NCI-H1417 treated with DMSO at 0.1 percent for 48 hours (cell line): ENCODE data around the gene GPR137.

Experiments
- DNase-seq: peaks from one replicate; lab custom pipeline; 2025; lab: John Stamatoyannopoulos, UW

Gene GPR137

GRCh38 chr11:64249563-64250414, 35.9 kb upstream of the GPR137 start:
- no peak for DNase-seq

- no peak for DNase-seq
Measured at GRCh38 chr11:64250415-64251015, 35.1 kb upstream of the GPR137 start.

- DNase-seq = no peak
Measured at GRCh38 chr11:64251016-64251752, 34.5 kb upstream of the GPR137 start, which contains the start of gene PLCB3. TSS of gene PLCB3 (plus strand) at chr11:64251530. CDS start at chr11:64251650, 120 bp downstream.

GRCh38 chr11:64251753-64252002, 34.0 kb upstream of the GPR137 start:
- DNase-seq = no peak

- no peak for DNase-seq
Measured at GRCh38 chr11:64252003-64252872, 33.4 kb upstream of the GPR137 start.

GRCh38 chr11:64253043-64253442, 32.6 kb upstream of the GPR137 start:
- no peak for DNase-seq

- DNase-seq = no peak
Measured at GRCh38 chr11:64253481-64253880, 32.2 kb upstream of the GPR137 start.

- DNase-seq = no peak
Measured at GRCh38 chr11:64254326-64254725, 31.3 kb upstream of the GPR137 start.

- DNase-seq = no peak
Measured at GRCh38 chr11:64255135-64256128, 30.2 kb upstream of the GPR137 start.

GRCh38 chr11:64256300-64256699, 29.3 kb upstream of the GPR137 start:
- no peak for DNase-seq

- DNase-seq = no peak
Measured at GRCh38 chr11:64258356-64258755, 27.3 kb upstream of the GPR137 start.

- DNase-seq = no peak
Measured at GRCh38 chr11:64258946-64259532, 26.6 kb upstream of the GPR137 start.

GRCh38 chr11:64259533-64260067, 26.0 kb upstream of the GPR137 start:
- DNase-seq = no peak

- DNase-seq = no peak
Measured at GRCh38 chr11:64260147-64260708, 25.4 kb upstream of the GPR137 start.

GRCh38 chr11:64261556-64262080, 24.0 kb upstream of the GPR137 start:
- no peak for DNase-seq

GRCh38 chr11:64262271-64263002, 23.2 kb upstream of the GPR137 start:
- DNase-seq = no peak

- no peak for DNase-seq
Measured at GRCh38 chr11:64263021-64263946, 22.4 kb upstream of the GPR137 start.

GRCh38 chr11:64263947-64264317, 21.7 kb upstream of the GPR137 start:
- no peak for DNase-seq
